SJCRH30 (cell line): ENCODE measurements around the gene TP53TG5. TPM values are rescaled to one million over a fixed set of nuclear protein-coding genes. Genes with fewer than 3 reads are reported as not detected.
A peak's percentile ranks its signal among the peaks of the same experiment; 100 is the strongest.

Experiments
- DNase-seq, 2 experiments: peaks; one replicate each; pipeline ENCODE4 v3.0.0-alpha.2; 2015 to 2020
- H3K27ac ChIP-seq: fragments of 250-450 bp; sonication (Bioruptor Pico); 2 replicates; pipeline ENCODE4 v1.5.1; 2020; ENCODE audit warnings: mild to moderate bottlenecking, moderate library complexity
- H3K27me3 ChIP-seq: fragments of 250-450 bp; sonication (Bioruptor Pico); 2 replicates; pipeline ENCODE4 v1.5.1; 2020; ENCODE audit warnings: mild to moderate bottlenecking, moderate library complexity
- H3K36me3 ChIP-seq: fragments of 250-450 bp; sonication (Bioruptor Pico); 2 replicates; pipeline ENCODE4 v1.5.1; 2020; ENCODE audit warnings: mild to moderate bottlenecking, moderate library complexity
- H3K4me1 ChIP-seq: fragments of 250-450 bp; sonication (Bioruptor Pico); 2 replicates; pipeline ENCODE4 v1.5.1; 2020; ENCODE audit warnings: mild to moderate bottlenecking, moderate library complexity
- H3K4me3 ChIP-seq: fragments of 250-450 bp; sonication (Bioruptor Pico); 2 replicates; pipeline ENCODE4 v1.5.1; 2020; ENCODE audit warnings: mild to moderate bottlenecking, moderate library complexity
- H3K9me3 ChIP-seq: fragments of 250-450 bp; sonication (Bioruptor Pico); replicated peaks from 2 replicates; pipeline ENCODE4 v1.5.1; 2020; ENCODE audit warnings: mild to moderate bottlenecking, moderate library complexity
- total RNA-seq: library from RNA; depleted of rRNA; stranded (reverse); fragments of >200 nt; shearing (Covaris generic); gene quantifications from 2 replicates; pipeline ENCODE4 v1.2.3, GENCODE V29; 2014

The TP53TG5 gene
- total RNA-seq, 1 experiment from 2014 or later = not detected

GRCh38 chr20:45340236-45340847, 37.8 kb downstream of the TP53TG5 start:
- H3K27ac ChIP-seq = no peak overlapping the region
- no peaks in the 10 kb centered on the region for H3K9me3 ChIP-seq
- no peaks in the 10 kb centered on the region for H3K27me3 ChIP-seq
- 0 out of 2 replicates have a peak, but pooled peaks cover 2% of the 10 kb centered on the region for H3K36me3 ChIP-seq
- H3K4me1 ChIP-seq = peaks cover 58% of the 10 kb centered on the region
- H3K4me3 ChIP-seq = no peak overlapping the region
- DNase-seq = no peak

- Histone ChIP-seq H3K4me1 (peaks cover 53% of the 10 kb centered on the region), H3K36me3 (no peaks in the 10 kb centered on the region), H3K9me3 (no peaks in the 10 kb centered on the region), H3K27ac (no peak overlapping the region), H3K4me3 (no peak overlapping the region), H3K27me3 (no peaks in the 10 kb centered on the region)
- DNase-seq = no peak
Measured at GRCh38 chr20:45339799-45340198, 38.3 kb downstream of the TP53TG5 start.

- Histone ChIP-seq H3K4me1 (peaks cover 45% of the 10 kb centered on the region), H3K36me3 (no peaks in the 10 kb centered on the region), H3K27me3 (no peaks in the 10 kb centered on the region), H3K4me3 (no peak overlapping the region), H3K27ac (no peak overlapping the region), H3K9me3 (no peaks in the 10 kb centered on the region)
- DNase-seq = no peak
Measured at GRCh38 chr20:45339084-45339483, 39.0 kb downstream of the TP53TG5 start.

- no peaks in the 10 kb centered on the region for H3K36me3 ChIP-seq
- DNase-seq = no peak
- H3K4me3 ChIP-seq = no peak overlapping the region
- H3K27me3 ChIP-seq = no peaks in the 10 kb centered on the region
- peak overlapping the region; percentile 31 for H3K27ac ChIP-seq
- peaks cover 40% of the 10 kb centered on the region for H3K4me1 ChIP-seq
- H3K9me3 ChIP-seq = no peaks in the 10 kb centered on the region
Measured at GRCh38 chr20:45338121-45339030, 39.7 kb downstream of the TP53TG5 start.

- Histone ChIP-seq H3K27me3 (no peaks in the 10 kb centered on the region), H3K27ac (peak overlapping the region; percentile 31), H3K36me3 (no peaks in the 10 kb centered on the region), H3K4me3 (no peak overlapping the region), H3K9me3 (no peaks in the 10 kb centered on the region), H3K4me1 (peaks cover 37% of the 10 kb centered on the region)
- peak; percentile 61 to 74 for DNase-seq
Measured at GRCh38 chr20:45337367-45338120, 40.6 kb downstream of the TP53TG5 start.

GRCh38 chr20:45336530-45337366, 41.4 kb downstream of the TP53TG5 start:
- H3K9me3 ChIP-seq = no peaks in the 10 kb centered on the region
- no peak overlapping the region for H3K27ac ChIP-seq
- peaks cover 29% of the 10 kb centered on the region for H3K4me1 ChIP-seq
- H3K36me3 ChIP-seq = no peaks in the 10 kb centered on the region
- DNase-seq = no peak
- H3K27me3 ChIP-seq = no peaks in the 10 kb centered on the region
- no peak overlapping the region for H3K4me3 ChIP-seq

GRCh38 chr20:45330476-45330875, 47.6 kb downstream of the TP53TG5 start:
- Histone ChIP-seq H3K36me3 (peaks cover 21% of the 10 kb centered on the region), H3K4me3 (no peak overlapping the region)

GRCh38 chr20:45329497-45330319, 48.4 kb downstream of the TP53TG5 start:
- peaks cover 21% of the 10 kb centered on the region for H3K36me3 ChIP-seq

More at GRCh38 chr20:45330476-45330875, 47.6 kb downstream of the TP53TG5 start:
- DNase-seq = no peak
- H3K4me1 ChIP-seq = no peaks in the 10 kb centered on the region
- no peaks in the 10 kb centered on the region for H3K9me3 ChIP-seq
- no peaks in the 10 kb centered on the region for H3K27me3 ChIP-seq
- H3K27ac ChIP-seq = no peak overlapping the region

GRCh38 chr20:45328451-45328850, 49.7 kb downstream of the TP53TG5 start:
- Histone ChIP-seq H3K4me1 (no peaks in the 10 kb centered on the region), H3K9me3 (no peaks in the 10 kb centered on the region), H3K27me3 (no peaks in the 10 kb centered on the region), H3K27ac (no peak overlapping the region), H3K36me3 (peaks cover 21% of the 10 kb centered on the region), H3K4me3 (no peak overlapping the region)
- DNase-seq = no peak

More at GRCh38 chr20:45329497-45330319, 48.4 kb downstream of the TP53TG5 start:
- no peak overlapping the region for H3K27ac ChIP-seq
- no peaks in the 10 kb centered on the region for H3K9me3 ChIP-seq
- no peaks in the 10 kb centered on the region for H3K4me1 ChIP-seq
- DNase-seq = no peak
- no peaks in the 10 kb centered on the region for H3K27me3 ChIP-seq
- no peak overlapping the region for H3K4me3 ChIP-seq

- no peak overlapping the region for H3K27ac ChIP-seq
- DNase-seq = no peak
- H3K4me1 ChIP-seq = no peaks in the 10 kb centered on the region
- peaks cover 15% of the 10 kb centered on the region for H3K36me3 ChIP-seq
- no peak overlapping the region for H3K4me3 ChIP-seq
- no peaks in the 10 kb centered on the region for H3K9me3 ChIP-seq
- H3K27me3 ChIP-seq = no peaks in the 10 kb centered on the region
Measured at GRCh38 chr20:45325371-45325770, 52.8 kb downstream of the TP53TG5 start.

- Histone ChIP-seq H3K27ac (no peak overlapping the region), H3K36me3 (peaks cover 6% of the 10 kb centered on the region), H3K9me3 (no peaks in the 10 kb centered on the region), H3K4me1 (no peaks in the 10 kb centered on the region), H3K27me3 (no peaks in the 10 kb centered on the region), H3K4me3 (no peak overlapping the region)
- no peak for DNase-seq
Measured at GRCh38 chr20:45323731-45324130, 54.4 kb downstream of the TP53TG5 start.

- H3K27me3 ChIP-seq = no peaks in the 10 kb centered on the region
- no peaks in the 10 kb centered on the region for H3K9me3 ChIP-seq
- H3K4me1 ChIP-seq = no peaks in the 10 kb centered on the region
- H3K27ac ChIP-seq = no peak overlapping the region
- peaks cover 6% of the 10 kb centered on the region for H3K36me3 ChIP-seq
- H3K4me3 ChIP-seq = no peak overlapping the region
- peak; percentile 88 to 93 for DNase-seq
Measured at GRCh38 chr20:45322952-45323383, 55.2 kb downstream of the TP53TG5 start.
